22Rv1 (cell line): ENCODE data around the gene NR1H3.

ENCODE experiments used
- CTCF ChIP-seq: fragments of 450-650 bp; IDR thresholded peaks from 2 replicates; pipeline ENCODE4 v1.5.1; 2017; ENCODE audit warnings: mild to moderate bottlenecking
- ZFX ChIP-seq: fragments of 450-650 bp; IDR thresholded peaks from 2 replicates; pipeline ENCODE4 v1.6.1; 2017; ENCODE audit warnings: antibody characterized with exemption, borderline replicate concordance

- no peak for TF ChIP-seq CTCF
- no peak for TF ChIP-seq ZFX
These were observed 6.7 kb downstream of the NR1H3 start for GRCh38 chr11:47264521-47264920.
